OCI-LY1 (cell line): ENCODE results near the gene AMELX.

Experiments
- H2AFZ ChIP-seq: fragments of 200-600 bp; sonication (generic), shearing (Covaris generic); 2 replicates; pipeline ENCODE4 v1.6.0; 2014; ENCODE audit warnings: antibody characterized with exemption, mild to moderate bottlenecking, low read length
- H3F3A ChIP-seq: fragments of 200-600 bp; sonication (generic), shearing (Covaris generic); 2 replicates; pipeline ENCODE4 v1.6.0; 2014; ENCODE audit warnings: mild to moderate bottlenecking, antibody characterized with exemption, low read length, moderate library complexity; ENCODE audit not compliant: insufficient read depth
- H3K27ac ChIP-seq: fragments of 200-600 bp; sonication (generic); 2 replicates; pipeline ENCODE4 v1.5.1; 2014; ENCODE audit warnings: low read length, mixed run types, mild to moderate bottlenecking, low read depth; ENCODE audit not compliant: poor library complexity, severe bottlenecking
- H3K27me3 ChIP-seq: fragments of 200-600 bp; sonication (generic); 2 replicates; pipeline ENCODE4 v1.6.0; 2014; ENCODE audit warnings: antibody characterized with exemption, mild to moderate bottlenecking, low read length, moderate library complexity; ENCODE audit not compliant: insufficient read depth
- H3K36me3 ChIP-seq: fragments of 200-600 bp; sonication (generic); 2 replicates; pipeline ENCODE4 v1.6.1; 2014; ENCODE audit warnings: mild to moderate bottlenecking, antibody characterized with exemption, low read length, moderate library complexity, mixed read lengths; ENCODE audit not compliant: insufficient read depth
- H3K4me1 ChIP-seq: fragments of 200-600 bp; sonication (generic); 2 replicates; pipeline ENCODE4 v1.5.1; 2014; ENCODE audit warnings: mild to moderate bottlenecking, low read length, moderate library complexity; ENCODE audit not compliant: insufficient read depth, severe bottlenecking
- H3K4me2 ChIP-seq: fragments of 200-600 bp; sonication (generic), shearing (Covaris generic); 2 replicates; pipeline ENCODE4 v1.6.1; 2014; ENCODE audit warnings: low read length
- H3K4me3 ChIP-seq: fragments of 200-600 bp; sonication (generic); 2 replicates; pipeline ENCODE4 v1.5.1; 2014; ENCODE audit warnings: low read length, low read depth, mild to moderate bottlenecking, mixed read lengths; ENCODE audit not compliant: poor library complexity, severe bottlenecking
- H3K79me2 ChIP-seq: fragments of 200-600 bp; shearing (Covaris generic); 2 replicates; pipeline ENCODE4 v1.6.1; 2016; ENCODE audit warnings: mixed run types, low read length, mixed read lengths; ENCODE audit not compliant: insufficient read depth
- H3K9ac ChIP-seq: fragments of 200-600 bp; sonication (generic), shearing (Covaris generic); 2 replicates; pipeline ENCODE4 v1.6.1; 2014; ENCODE audit warnings: mild to moderate bottlenecking, low read length, mixed read lengths
- H3K9me2 ChIP-seq: fragments of 200-600 bp; sonication (generic), shearing (Covaris generic); 2 replicates; pipeline ENCODE4 v1.6.1; 2014; ENCODE audit warnings: low read depth, mild to moderate bottlenecking, low read length, mixed read lengths
- H3K9me3 ChIP-seq: fragments of 200-600 bp; shearing (Covaris generic); 2 replicates; pipeline ENCODE4 v1.6.1; 2014; ENCODE audit warnings: low read length, mixed read lengths
- H4K20me1 ChIP-seq: fragments of 200-600 bp; sonication (generic), shearing (Covaris generic); 2 replicates; pipeline ENCODE4 v1.6.0; 2016; ENCODE audit warnings: mild to moderate bottlenecking, low read length; ENCODE audit not compliant: insufficient read depth
- CTCF ChIP-seq: fragments of 200-600 bp; sonication (generic), shearing (Covaris generic); IDR thresholded peaks from 2 replicates; pipeline ENCODE4 v1.5.1; 2017; ENCODE audit warnings: mild to moderate bottlenecking, antibody characterized with exemption, low read length, moderate library complexity, mixed read lengths
- EZH2 ChIP-seq: fragments of 200-600 bp; sonication (generic), shearing (Covaris generic); IDR thresholded peaks from 2 replicates; pipeline ENCODE4 v1.8.0; 2017; ENCODE audit warnings: borderline replicate concordance, mixed run types, mild to moderate bottlenecking, antibody characterized with exemption, low read length, moderate library complexity, mixed read lengths

The AMELX gene

GRCh38 chrX:11269996-11270395 lies 23.2 kb upstream of the AMELX start:
- H3K4me3 ChIP-seq = no peak overlapping the region
- H3K27me3 ChIP-seq = no peaks in the 10 kb centered on the region
- TF ChIP-seq EZH2 (no peak), CTCF (no peak)
- H3K9me3 ChIP-seq = no peaks in the 10 kb centered on the region
- no peak overlapping the region for H3K4me2 ChIP-seq
- no peaks in the 10 kb centered on the region for H4K20me1 ChIP-seq
- no peaks in the 10 kb centered on the region for H3K4me1 ChIP-seq
- H3K9me2 ChIP-seq = no peaks in the 10 kb centered on the region
- no peak overlapping the region for H3K9ac ChIP-seq
- H3F3A ChIP-seq = no peaks in the 10 kb centered on the region
- no peaks in the 10 kb centered on the region for H3K79me2 ChIP-seq
- no peak overlapping the region for H3K27ac ChIP-seq
- H2AFZ ChIP-seq = no peak overlapping the region
- no peaks in the 10 kb centered on the region for H3K36me3 ChIP-seq

- Histone ChIP-seq H3K4me1 (no peaks in the 10 kb centered on the region), H3K27ac (no peak overlapping the region), H4K20me1 (no peaks in the 10 kb centered on the region), H3K36me3 (no peaks in the 10 kb centered on the region), H3K79me2 (no peaks in the 10 kb centered on the region), H3F3A (no peaks in the 10 kb centered on the region), H3K4me2 (no peak overlapping the region), H3K9ac (no peak overlapping the region), H2AFZ (no peak overlapping the region), H3K27me3 (no peaks in the 10 kb centered on the region), H3K9me3 (no peaks in the 10 kb centered on the region), H3K4me3 (no peak overlapping the region), H3K9me2 (no peaks in the 10 kb centered on the region)
- TF ChIP-seq EZH2 (no peak), CTCF (no peak)
These were observed 20.9 kb upstream of the AMELX start for GRCh38 chrX:11272290-11272689.

- Histone ChIP-seq H4K20me1 (no peaks in the 10 kb centered on the region), H3K4me2 (no peak overlapping the region), H3K27ac (no peak overlapping the region), H3K36me3 (no peaks in the 10 kb centered on the region), H3K9me3 (no peaks in the 10 kb centered on the region), H3K9ac (no peak overlapping the region), H2AFZ (no peak overlapping the region), H3K9me2 (no peaks in the 10 kb centered on the region), H3F3A (no peaks in the 10 kb centered on the region), H3K4me1 (no peaks in the 10 kb centered on the region), H3K4me3 (no peak overlapping the region), H3K27me3 (no peaks in the 10 kb centered on the region), H3K79me2 (no peaks in the 10 kb centered on the region)
- TF ChIP-seq CTCF (no peak), EZH2 (no peak)
These were observed 20.4 kb upstream of the AMELX start for GRCh38 chrX:11272863-11273262.
